ENCODE data around the gene SIGLEC15. TPM values are rescaled to one million over a fixed set of nuclear protein-coding genes. Genes with fewer than 3 reads are reported as not detected.

Gene SIGLEC15
- total RNA-seq, 1 donor from 2014 or later, result 0.32 TPM

- intact Hi-C loops (cut with DNase I), result no loop called here
- H3K9me3 ChIP-seq, result no peaks in the 10 kb centered on the region
- no peak overlapping the region for H3K27ac ChIP-seq
- no peak overlapping the region for H3K4me3 ChIP-seq
- no peaks in the 10 kb centered on the region for H3K36me3 ChIP-seq
- DNase-seq (no peak), ATAC-seq (no peak)
- H3K4me1 ChIP-seq, result no peaks in the 10 kb centered on the region
- H3K27me3 ChIP-seq, result no peaks in the 10 kb centered on the region
- no peak for TF ChIP-seq CTCF (IDR thresholded peaks at IDR 0.05)
Observed at GRCh38 chr18:45792506-45793263, 32.8 kb upstream of the SIGLEC15 start.

DNA sequence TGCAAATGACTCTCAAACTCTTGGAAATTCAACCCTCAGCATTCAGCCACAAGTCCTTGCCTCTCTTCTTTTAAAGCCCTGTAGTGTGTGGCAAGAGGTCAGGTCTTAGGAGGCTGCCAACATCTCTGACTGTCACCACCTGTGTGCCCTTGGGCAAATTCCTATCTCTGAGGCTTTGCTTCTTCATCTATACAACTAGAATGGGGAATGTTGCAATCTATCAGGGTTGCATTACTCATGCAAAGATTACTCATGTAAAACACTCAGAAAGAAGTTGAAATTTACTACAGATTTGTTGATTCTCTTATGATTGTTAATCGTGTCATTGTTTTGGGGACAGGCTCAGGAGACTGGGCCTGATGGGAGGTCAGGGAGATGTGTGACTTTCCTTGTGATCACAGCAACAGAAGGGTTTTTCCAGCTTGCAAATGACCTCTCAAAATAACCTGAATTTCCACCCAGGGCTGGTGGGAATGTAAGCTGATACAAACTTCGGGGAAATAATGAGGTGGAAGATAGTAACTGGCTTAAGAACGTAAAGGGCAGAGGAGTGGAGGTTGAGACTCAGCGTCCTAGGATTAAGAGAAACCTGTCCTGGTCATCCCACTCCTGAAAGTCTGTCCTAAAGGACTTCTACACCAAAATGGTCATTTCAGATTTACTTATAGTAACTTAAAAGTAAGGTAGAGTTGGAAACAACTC, 32.1 kb upstream of the SIGLEC15 start:
- Histone ChIP-seq H3K9me3 (no peaks in the 10 kb centered on the region), H3K36me3 (no peaks in the 10 kb centered on the region), H3K4me3 (no peak overlapping the region), H3K27ac (no peak overlapping the region), H3K27me3 (no peaks in the 10 kb centered on the region), H3K4me1 (no peaks in the 10 kb centered on the region)
- no peak for DNase-seq
- no peak for TF ChIP-seq CTCF (IDR thresholded peaks at IDR 0.05)
- intact Hi-C loops (cut with DNase I), result no loop called here
- no peak for ATAC-seq

DNA sequence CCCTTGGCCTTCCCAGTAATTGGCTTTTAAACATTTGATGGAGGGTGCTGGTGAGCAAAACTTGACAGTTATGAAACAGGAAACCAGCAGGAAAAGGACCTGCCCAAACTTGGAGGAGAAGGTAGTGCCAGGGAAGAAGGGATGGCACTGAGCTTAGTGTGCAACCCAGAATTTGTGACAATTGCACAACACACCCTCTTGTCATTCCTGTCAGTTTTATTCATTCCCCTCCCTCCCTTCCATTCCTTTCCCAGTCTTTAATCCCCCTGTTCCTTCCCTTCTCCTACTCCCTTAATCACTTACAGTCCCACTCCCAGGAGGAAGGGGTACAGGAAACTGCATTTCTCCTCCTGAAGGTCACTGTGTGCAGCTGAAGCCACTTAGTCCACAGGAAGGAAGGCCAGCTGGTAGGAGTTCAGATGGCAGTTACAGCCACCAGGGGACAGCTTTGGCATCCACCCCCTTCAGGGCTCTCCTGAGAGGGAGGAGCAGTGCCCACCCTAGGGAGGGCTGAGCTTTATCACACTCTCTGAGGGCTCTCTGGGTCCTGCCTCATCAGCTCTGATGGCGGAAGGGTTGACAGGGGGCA, 24.0 kb upstream of the SIGLEC15 start:
- no peaks in the 10 kb centered on the region for H3K36me3 ChIP-seq
- ATAC-seq, result no peak
- intact Hi-C loops (cut with DNase I), result no loop called here

GRCh38 chr18:45802814-45803492, 22.5 kb upstream of the SIGLEC15 start:
- Histone ChIP-seq H3K9me3 (no peaks in the 10 kb centered on the region), H3K4me1 (no peaks in the 10 kb centered on the region), H3K4me3 (no peak overlapping the region), H3K36me3 (no peaks in the 10 kb centered on the region), H3K27ac (no peak overlapping the region), H3K27me3 (no peaks in the 10 kb centered on the region)
- ATAC-seq (no peak), DNase-seq (no peak)
- intact Hi-C loops (cut with DNase I), result no loop called here
- TF ChIP-seq CTCF (IDR thresholded peaks at IDR 0.05), result no peak

More for the DNA sequence above, 24.0 kb upstream of the SIGLEC15 start:
- Histone ChIP-seq H3K27ac (no peak overlapping the region), H3K27me3 (no peaks in the 10 kb centered on the region), H3K9me3 (no peaks in the 10 kb centered on the region), H3K4me1 (no peaks in the 10 kb centered on the region), H3K4me3 (no peak overlapping the region)
- DNase-seq, result no peak
- no peak for TF ChIP-seq CTCF (IDR thresholded peaks at IDR 0.05)

GRCh38 chr18:45805551-45805950, 19.9 kb upstream of the SIGLEC15 start:
- no peak overlapping the region for H3K27ac ChIP-seq
- H3K27me3 ChIP-seq, result no peaks in the 10 kb centered on the region
- H3K4me3 ChIP-seq, result no peak overlapping the region
- H3K9me3 ChIP-seq, result no peaks in the 10 kb centered on the region
- TF ChIP-seq CTCF (IDR thresholded peaks at IDR 0.05), result no peak
- DNase-seq (no peak), ATAC-seq (no peak)
- no peaks in the 10 kb centered on the region for H3K36me3 ChIP-seq
- intact Hi-C loops (cut with DNase I), result no loop called here
- no peaks in the 10 kb centered on the region for H3K4me1 ChIP-seq
